ENCODE measurements around the gene SIDT2. TPM values are rescaled to one million over a fixed set of nuclear protein-coding genes. Genes with fewer than 3 reads are reported as not detected.
A peak's percentile ranks its signal among the peaks of the same experiment; 100 is the strongest.

Gene SIDT2
- total and polyA plus RNA-seq, 2 donors (not counting 3 experiments of a cell fraction or from before 2014, with no cell fraction given) = 28.7 to 34.5 TPM

GRCh38 chr11:117238221-117238620 is 59.7 kb downstream of the SIDT2 start:
- POLR2A ChIA-PET = no interaction called here

DNA sequence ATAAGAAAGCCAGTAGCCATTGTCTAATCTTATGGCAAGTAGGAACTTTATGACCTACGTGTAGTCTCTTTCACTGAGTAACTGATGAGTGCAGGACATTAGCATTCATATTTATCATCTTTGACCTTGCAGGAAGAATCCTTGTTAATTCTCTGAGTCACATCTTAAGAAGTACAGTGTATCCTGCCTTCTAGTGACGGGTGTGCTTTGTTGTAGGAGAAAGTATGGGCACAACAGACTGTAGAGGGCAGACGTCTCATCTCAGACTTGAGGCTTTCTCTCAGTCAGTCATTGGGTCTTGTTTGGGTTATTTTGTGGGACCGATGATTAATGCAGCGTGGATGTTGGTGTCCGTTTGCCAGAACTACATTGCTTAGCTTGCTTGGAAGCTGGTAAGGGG is 60.8 kb downstream of the SIDT2 start:
- H3K27me3 ChIP-seq (ENCODE audit: control insufficient read depth in 2 of 2, insufficient read depth in 2 of 2, low read length in 2 of 2) = no peaks in the 10 kb centered on the region
- FAIRE-seq (peak; percentile 79), DNase-seq (ENCODE audit: low read depth, low spot score) (peak; percentile 59)
- H2AFZ ChIP-seq (ENCODE audit: low read depth, low read length) = no peak overlapping the region
- H3K9me1 ChIP-seq (replicated peaks; ENCODE audit: control insufficient read depth, extremely low read depth, insufficient read depth, low read length) = no peaks in the 10 kb centered on the region
- BruUV-seq (replicated peaks) = no TSS peak
- H3K4me3 ChIP-seq (replicated peaks in 1 of 3; ENCODE audit: insufficient read depth in 1 of 3, low read depth in 1 of 3, low read length in 3 of 3) = no peak overlapping the region
- intact Hi-C loops (cut with micrococcal nuclease) = loop anchor here (10.0 kb wide), 1 partner anchor 576 kb away; no protein-coding TSS in a partner anchor
- no peak overlapping the region for H3K9ac ChIP-seq (replicated peaks; ENCODE audit: extremely low read depth, insufficient read depth, low read length)
- H3K27ac ChIP-seq (ENCODE audit: insufficient read depth, low read depth, low read length) = peak overlapping the region; percentile 52
- no peak overlapping the region for H3K4me2 ChIP-seq (ENCODE audit: insufficient read depth, low read length)
- no peaks in the 10 kb centered on the region for H3K79me2 ChIP-seq (ENCODE audit: control insufficient read depth, insufficient read depth, low read length)
- dilution Hi-C loops (cut with MboI; ENCODE audit: extremely low pct_ligation_motif_present, low sequenced_read_pairs) = no loop called here
- CTCF ChIA-PET = interaction anchor here (0.6 to 2.1 kb wide), 6 partner anchors 17 to 814 kb away, joined by 3 to 6 read pairs (median 4); partner anchors contain the start of gene CEP164
- H3K36me3 ChIP-seq (ENCODE audit: control insufficient read depth in 2 of 2, extremely low read depth in 1 of 2, insufficient read depth in 2 of 2, low read length in 2 of 2) = peaks cover 3 to 6% of the 10 kb centered on the region in 2 experiments
- TF ChIP-seq CTCF (IDR thresholded peaks at IDR 0.05; ENCODE audit: extremely low read depth in 1 of 2, insufficient read depth in 1 of 2, low read depth in 1 of 2, low read length in 2 of 2) (peak; percentile 11 to 50), FOS (IDR thresholded peaks at IDR 0.05; ENCODE audit: borderline replicate concordance, insufficient read depth, low read length) (peak; percentile 66), POLR2AphosphoS5 (IDR thresholded peaks at IDR 0.05; ENCODE audit: insufficient read depth, low read depth, low read length) (no peak)
- TF ChIP-seq, protein P1, sequence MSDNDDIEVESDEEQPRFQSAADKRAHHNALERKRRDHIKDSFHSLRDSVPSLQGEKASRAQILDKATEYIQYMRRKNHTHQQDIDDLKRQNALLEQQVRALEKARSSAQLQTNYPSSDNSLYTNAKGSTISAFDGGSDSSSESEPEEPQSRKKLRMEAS (IDR thresholded peaks at IDR 0.05; ENCODE audit: insufficient read depth, insufficient read length) = no peak
- peaks cover 11% of the 10 kb centered on the region for H3K4me1 ChIP-seq (ENCODE audit: control insufficient read depth, extremely low read depth, insufficient read depth, low read length)
- no peaks in the 10 kb centered on the region for H4K20me1 ChIP-seq (replicated peaks; ENCODE audit: control insufficient read depth, extremely low read depth, insufficient read depth, low read length)
- no peaks in the 10 kb centered on the region for H3K9me3 ChIP-seq (replicated peaks; ENCODE audit: control insufficient read depth, insufficient read depth, low read length)
- POLR2A ChIA-PET = interaction anchor here (0.6 kb wide), 1 partner anchor 125 kb away, joined by 3 read pairs; no protein-coding TSS in a partner anchor

More at GRCh38 chr11:117238221-117238620, 59.7 kb downstream of the SIDT2 start:
- no peaks in the 10 kb centered on the region for H3K9me3 ChIP-seq (replicated peaks; ENCODE audit: control insufficient read depth, insufficient read depth, low read length)
- TF ChIP-seq EZH2 (IDR thresholded peaks at IDR 0.05; ENCODE audit: borderline replicate concordance, low read depth, low read length, severe bottlenecking) = no peak
- TF ChIP-seq GATA2 (IDR thresholded peaks at IDR 0.05; ENCODE audit: insufficient read depth, insufficient read length, low read depth, low read length) = no peak
- FAIRE-seq = no peak
- H2AFZ ChIP-seq (ENCODE audit: low read depth, low read length) = no peak overlapping the region
- H3K4me3 ChIP-seq (replicated peaks in 1 of 3; ENCODE audit: insufficient read depth in 1 of 3, low read depth in 1 of 3, low read length in 3 of 3) = no peak overlapping the region
- dilution Hi-C loops (cut with MboI; ENCODE audit: extremely low pct_ligation_motif_present, low sequenced_read_pairs) = no loop called here
- H3K27ac ChIP-seq (ENCODE audit: insufficient read depth, low read depth, low read length) = no peak overlapping the region
- no TSS peak for BruUV-seq (replicated peaks)
- intact Hi-C loops (cut with micrococcal nuclease) = loop anchor here (10.0 kb wide), 1 partner anchor 577 kb away; no protein-coding TSS in a partner anchor
- H3K36me3 ChIP-seq (ENCODE audit: control insufficient read depth in 2 of 2, extremely low read depth in 1 of 2, insufficient read depth in 2 of 2, low read length in 2 of 2) = peaks cover 3 to 6% of the 10 kb centered on the region in 2 experiments
- H3K9me1 ChIP-seq (replicated peaks; ENCODE audit: control insufficient read depth, extremely low read depth, insufficient read depth, low read length) = no peaks in the 10 kb centered on the region
- H3K27me3 ChIP-seq (ENCODE audit: control insufficient read depth in 2 of 2, insufficient read depth in 2 of 2, low read length in 2 of 2) = no peaks in the 10 kb centered on the region
- peaks cover 19% of the 10 kb centered on the region for H3K4me1 ChIP-seq (ENCODE audit: control insufficient read depth, extremely low read depth, insufficient read depth, low read length)
- no peak overlapping the region for H3K9ac ChIP-seq (replicated peaks; ENCODE audit: extremely low read depth, insufficient read depth, low read length)
- peaks cover 8% of the 10 kb centered on the region for H3K79me2 ChIP-seq (ENCODE audit: control insufficient read depth, insufficient read depth, low read length)
- CTCF ChIA-PET = interaction anchor here (0.6 to 2.1 kb wide), 6 partner anchors 43 to 815 kb away, joined by 3 to 6 read pairs (median 4); partner anchors contain the start of gene CEP164
- H4K20me1 ChIP-seq (replicated peaks; ENCODE audit: control insufficient read depth, extremely low read depth, insufficient read depth, low read length) = no peaks in the 10 kb centered on the region
- no peak for DNase-seq (ENCODE audit: low read depth, low spot score)
- no peak overlapping the region for H3K4me2 ChIP-seq (ENCODE audit: insufficient read depth, low read length)

All from endothelial cell of umbilical vein (primary cell).